Left ventricle myocardium inferior (tissue), 1 donor: ENCODE data around the gene ZNF853. TPM values are rescaled to one million over a fixed set of nuclear protein-coding genes. Genes with fewer than 3 reads are reported as not detected.

Experiments used
- DNase-seq: peaks from one replicate; pipeline ENCODE4 v3.0.0-alpha.2; 2020
- H3K27ac ChIP-seq: fragments of 200-600 bp; replicated peaks from 2 replicates; pipeline ENCODE4 v1.8.0; 2021
- H3K27me3 ChIP-seq: fragments of 200-600 bp; 2 replicates; pipeline ENCODE4 v1.8.0; 2021; ENCODE audit warnings: low read depth
- H3K36me3 ChIP-seq: fragments of 200-600 bp; 2 replicates; pipeline ENCODE4 v1.8.0; 2021
- H3K4me1 ChIP-seq: fragments of 200-600 bp; 2 replicates; pipeline ENCODE4 v1.8.0; 2021
- H3K4me3 ChIP-seq: fragments of 200-600 bp; 2 replicates; pipeline ENCODE4 v1.8.0; 2021; ENCODE audit warnings: mild to moderate bottlenecking, moderate library complexity
- H3K9me3 ChIP-seq: fragments of 200-600 bp; replicated peaks from 2 replicates; pipeline ENCODE4 v1.8.0; 2021
- CTCF ChIP-seq: fragments of 200-600 bp; IDR thresholded peaks from 2 replicates; pipeline ENCODE4 v1.8.0; 2021; ENCODE audit warnings: antibody characterized with exemption, mild to moderate bottlenecking, borderline replicate concordance
- intact Hi-C: fragments of 100-400 bp; cut with micrococcal nuclease; formaldehyde crosslinking; loops from one replicate; pipeline ENCODE4 v1.11.0; 2022
- long read RNA-seq: library from polyadenylated mRNA; unstranded; transcript quantifications from one replicate; pipeline ENCODE4 v2.0.0, GENCODE V29; 2021
- total RNA-seq: library from RNA; stranded (reverse); fragmentation: NEBNext Ultra II Directional; extraction: Animal tissue kit (Norgen Biotek cat#: 25700); gene quantifications from one replicate; pipeline ENCODE4 v1.2.1, GENCODE V29; 2021
- donor health status: DM: no; HTN: yes; CAD: no; lungs with severe emphysema.

Gene ZNF853
- total RNA-seq: 15.0 TPM
- long read RNA-seq, transcript ZNF853-201 (3 exons, 3,857 nt): major isoform, 47 of 131 reads
- long read RNA-seq, partial matches to known transcripts: 18 of 131 reads
- long read RNA-seq, other reads (novel, unspliced or antisense): 66 of 131 reads

- no peak for DNase-seq
- peak within 1 kb of the TSS; percentile 79 for H3K4me3 ChIP-seq
- no peak within 1 kb of the TSS for H3K27ac ChIP-seq
- intact Hi-C loops: no loop called here
- H3K27me3 ChIP-seq: no peaks in the 10 kb centered on the region
- H3K9me3 ChIP-seq: no peaks in the 10 kb centered on the region
- peaks cover 14% of the 10 kb centered on the region for H3K4me1 ChIP-seq
- no peaks in the 10 kb centered on the region for H3K36me3 ChIP-seq
- no peak for TF ChIP-seq CTCF
These were observed at the start of gene ZNF853 for GRCh38 chr7:6614953-6615722. Gene ZNF853 (plus strand): TSS chr7:6615610. CDS start chr7:6616175, 565 bp downstream.

DNA sequence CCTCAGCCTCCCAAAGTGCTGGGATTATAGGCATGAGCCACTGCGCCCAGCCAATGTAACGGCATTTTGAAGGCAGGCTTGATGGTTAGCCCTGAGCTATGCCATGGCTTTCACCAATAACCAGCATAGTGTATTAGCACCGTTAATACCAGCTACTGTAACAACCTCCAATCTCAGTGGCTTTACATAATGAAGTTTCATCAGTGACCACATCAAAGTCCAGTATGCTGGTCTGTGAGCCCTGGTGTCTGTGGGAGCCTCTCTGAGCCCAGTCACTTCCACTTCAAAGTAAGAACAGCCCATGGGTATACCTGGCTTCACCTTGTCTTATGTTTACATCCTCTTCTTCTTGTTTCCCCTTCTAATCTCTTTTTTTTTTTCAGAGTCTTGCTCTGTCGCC lies 49.8 kb upstream of the ZNF853 start:
- Histone ChIP-seq H3K27me3 (peaks cover 19% of the 10 kb centered on the region), H3K9me3 (no peaks in the 10 kb centered on the region), H3K4me3 (no peak overlapping the region), H3K4me1 (no peaks in the 10 kb centered on the region), H3K36me3 (no peaks in the 10 kb centered on the region), H3K27ac (no peak overlapping the region)
- intact Hi-C loops: no loop called here
- DNase-seq: no peak
- TF ChIP-seq CTCF: no peak

DNA sequence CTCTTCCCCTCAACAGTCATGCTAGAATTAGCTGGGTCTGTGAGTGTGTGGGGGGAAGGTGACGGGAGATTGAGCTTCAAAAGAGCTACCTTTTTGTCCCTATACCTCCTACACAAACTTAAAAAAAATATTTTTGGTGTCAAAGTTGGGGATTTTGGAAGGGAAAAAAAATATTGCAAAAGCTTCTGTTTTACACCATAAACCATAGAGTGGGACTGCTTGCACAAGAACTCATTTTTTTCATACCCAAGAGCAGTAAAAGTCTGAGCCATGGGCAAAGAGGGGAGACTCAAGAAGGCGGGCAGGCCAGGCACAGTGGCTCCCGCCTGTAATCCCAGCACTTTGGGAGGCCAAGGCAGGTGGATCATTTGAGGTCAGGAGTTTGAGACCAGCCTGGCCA lies 47.5 kb upstream of the ZNF853 start:
- no peak for DNase-seq
- H3K4me3 ChIP-seq: no peak overlapping the region
- no peak for TF ChIP-seq CTCF
- no peak overlapping the region for H3K27ac ChIP-seq
- no peaks in the 10 kb centered on the region for H3K36me3 ChIP-seq
- no peaks in the 10 kb centered on the region for H3K4me1 ChIP-seq
- intact Hi-C loops: no loop called here
- peaks cover 19% of the 10 kb centered on the region for H3K27me3 ChIP-seq
- H3K9me3 ChIP-seq: no peaks in the 10 kb centered on the region

DNA sequence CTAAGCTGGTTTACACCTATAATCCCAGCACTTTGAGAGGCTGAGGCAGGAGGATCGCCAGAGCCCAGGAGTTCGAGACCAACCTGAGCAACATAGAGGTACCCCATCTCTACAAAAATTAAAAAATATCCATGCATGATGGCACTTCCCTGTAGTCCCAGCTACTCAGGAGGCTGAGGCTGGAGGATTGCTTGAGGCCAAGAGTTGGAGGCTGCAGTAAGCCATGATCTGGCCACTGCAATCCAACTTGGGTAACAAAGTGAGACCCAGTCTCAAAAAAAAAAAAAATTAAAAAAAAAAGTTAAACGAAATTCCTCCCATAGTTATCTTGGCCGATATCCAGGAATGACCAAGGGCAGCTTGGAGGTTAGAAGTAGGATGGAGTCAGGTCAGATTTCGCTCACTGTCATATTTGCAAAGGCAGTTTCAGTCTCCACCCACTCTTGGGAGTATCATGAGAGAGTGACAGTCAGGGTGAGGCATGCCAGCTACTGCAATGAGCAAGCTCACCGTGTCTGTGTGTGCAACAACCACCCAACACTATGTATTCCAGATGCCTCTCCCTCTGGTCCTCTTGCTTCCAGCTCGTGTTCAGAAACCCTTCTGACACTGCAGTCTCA lies 44.1 kb upstream of the ZNF853 start:
- TF ChIP-seq CTCF: no peak
- no peak for DNase-seq
- Histone ChIP-seq H3K36me3 (no peaks in the 10 kb centered on the region), H3K27ac (no peak overlapping the region), H3K27me3 (peaks cover 14% of the 10 kb centered on the region), H3K4me3 (no peak overlapping the region), H3K4me1 (no peaks in the 10 kb centered on the region), H3K9me3 (no peaks in the 10 kb centered on the region)
- intact Hi-C loops: no loop called here

GRCh38 chr7:6575281-6576023 lies 40.0 kb upstream of the ZNF853 start:
- TF ChIP-seq CTCF: no peak
- Histone ChIP-seq H3K4me3 (no peak overlapping the region), H3K27me3 (no peaks in the 10 kb centered on the region), H3K9me3 (no peaks in the 10 kb centered on the region), H3K36me3 (peaks cover 9% of the 10 kb centered on the region), H3K4me1 (peaks cover 12% of the 10 kb centered on the region), H3K27ac (no peak overlapping the region)
- no peak for DNase-seq
- intact Hi-C loops: no loop called here
